Measurements from ENCODE around the gene P2RY14. TPM values are rescaled to one million over a fixed set of nuclear protein-coding genes. Genes with fewer than 3 reads are reported as not detected.

P2RY14 gene
- total RNA-seq, 4 donors from 2014 or later: 0.60 to 11.3 (median 7.2) TPM; not detected in 1

- Histone ChIP-seq H3K4me1 (peaks cover 0 to 17% (median 9%) of the 10 kb centered on the region in 4 donors), H3K36me3 (no peaks in the 10 kb centered on the region), H3K4me3 (no peak overlapping the region), H3K9me3 (no peaks in the 10 kb centered on the region), H3K27me3 (no peaks in the 10 kb centered on the region), H3K27ac (no peak overlapping the region)
- intact Hi-C loops (cut with DNase I; ENCODE audit: low total_unique reads): no loop called here
- TF ChIP-seq POLR2AphosphoS5 (IDR thresholded peaks at IDR 0.05): no peak
- TF ChIP-seq POLR2A (IDR thresholded peaks at IDR 0.05): no peak
- TF ChIP-seq CTCF (IDR thresholded peaks at IDR 0.05): no peak
- no peak for TF ChIP-seq EP300 (IDR thresholded peaks at IDR 0.05; ENCODE audit: low read depth)
- WGBS, 2 donors (ENCODE audit: low coverage in 1 of 2): 40 to 92% methylated on average over 2 to 5 of the region's 5 CpGs
- in situ Hi-C loops (cut with MboI; ENCODE audit: low pct_ligation_motif_present in 1 of 4, low pct_unique_long_range_greater_than_20kb in 1 of 4, low sequenced_read_pairs in 3 of 4): loop anchor here in 1 of 4 donors (10.0 kb wide), 1 partner anchor 49 kb away; no protein-coding TSS in a partner anchor
- no peak for DNase-seq
Measured at GRCh38 chr3:151213881-151214280, 64.5 kb downstream of the P2RY14 start.

- DNase-seq: no peak
- Histone ChIP-seq H3K36me3 (no peaks in the 10 kb centered on the region), H3K9me3 (no peaks in the 10 kb centered on the region), H3K4me1 (peaks cover 0 to 17% (median 9%) of the 10 kb centered on the region in 4 donors), H3K27ac (no peak overlapping the region), H3K4me3 (no peak overlapping the region), H3K27me3 (no peaks in the 10 kb centered on the region)
- TF ChIP-seq EP300 (IDR thresholded peaks at IDR 0.05; ENCODE audit: low read depth) (no peak), CTCF (IDR thresholded peaks at IDR 0.05) (no peak), POLR2A (IDR thresholded peaks at IDR 0.05) (no peak), POLR2AphosphoS5 (IDR thresholded peaks at IDR 0.05) (no peak)
- in situ Hi-C loops (cut with MboI; ENCODE audit: low pct_ligation_motif_present in 1 of 4, low pct_unique_long_range_greater_than_20kb in 1 of 4, low sequenced_read_pairs in 3 of 4) (loop anchor here in 1 of 4 donors (10.0 kb wide), 1 partner anchor 48 kb away; no protein-coding TSS in a partner anchor), intact Hi-C loops (cut with DNase I; ENCODE audit: low total_unique reads) (no loop called here)
- WGBS, 2 donors (ENCODE audit: low coverage in 1 of 2): 69 to 79% methylated on average over 4 of the region's 4 CpGs
Measured at GRCh38 chr3:151213151-151213550, 65.2 kb downstream of the P2RY14 start.

- Histone ChIP-seq H3K27me3 (no peaks in the 10 kb centered on the region), H3K9me3 (no peaks in the 10 kb centered on the region), H3K4me3 (peak overlapping the region in 1 of 4 donors; percentile 26), H3K27ac (peak overlapping the region in 3 of 4 donors; percentile 11 to 58 (median 53)), H3K36me3 (no peaks in the 10 kb centered on the region), H3K4me1 (peaks cover 0 to 17% (median 8%) of the 10 kb centered on the region in 4 donors)
- TF ChIP-seq EP300 (IDR thresholded peaks at IDR 0.05; ENCODE audit: low read depth) (no peak), CTCF (IDR thresholded peaks at IDR 0.05) (no peak)
- WGBS, 2 donors (ENCODE audit: low coverage in 1 of 2): 25 to 60% methylated on average over 1 to 4 of the region's 4 CpGs
- in situ Hi-C loops (cut with MboI; ENCODE audit: low pct_ligation_motif_present in 1 of 4, low pct_unique_long_range_greater_than_20kb in 1 of 4, low sequenced_read_pairs in 3 of 4): loop anchor here in 1 of 4 donors (10.0 kb wide), 1 partner anchor 46 kb away; no protein-coding TSS in a partner anchor
- intact Hi-C loops (cut with DNase I; ENCODE audit: low total_unique reads): no loop called here
- peak; percentile 36 for DNase-seq
Measured at GRCh38 chr3:151210676-151211381, 67.5 kb downstream of the P2RY14 start.

- Histone ChIP-seq H3K4me1 (peaks cover 0 to 17% (median 8%) of the 10 kb centered on the region in 4 donors), H3K27me3 (no peaks in the 10 kb centered on the region), H3K9me3 (no peaks in the 10 kb centered on the region), H3K4me3 (no peak overlapping the region), H3K36me3 (no peaks in the 10 kb centered on the region), H3K27ac (no peak overlapping the region)
- intact Hi-C loops (cut with DNase I; ENCODE audit: low total_unique reads) (no loop called here), in situ Hi-C loops (cut with MboI; ENCODE audit: low pct_ligation_motif_present in 1 of 4, low pct_unique_long_range_greater_than_20kb in 1 of 4, low sequenced_read_pairs in 3 of 4) (loop anchor here in 1 of 4 donors (10.0 kb wide), 1 partner anchor 45 kb away; no protein-coding TSS in a partner anchor)
- no peak for TF ChIP-seq POLR2AphosphoS5 (IDR thresholded peaks at IDR 0.05)
- WGBS, 2 donors (ENCODE audit: low coverage in 1 of 2): 75 to 81% methylated on average over 3 of the region's 3 CpGs
- DNase-seq: no peak
Measured at GRCh38 chr3:151209654-151210053, 68.7 kb downstream of the P2RY14 start.

All from transverse colon (tissue), 4 donors.